ENCODE measurements around the gene KIAA1217. TPM values are rescaled to one million over a fixed set of nuclear protein-coding genes. Genes with fewer than 3 reads are reported as not detected.
A peak's percentile ranks its signal among the peaks of the same experiment; 100 is the strongest.

Gene KIAA1217
- total RNA-seq, 1 experiment from 2014 or later, result 171 TPM

DNA sequence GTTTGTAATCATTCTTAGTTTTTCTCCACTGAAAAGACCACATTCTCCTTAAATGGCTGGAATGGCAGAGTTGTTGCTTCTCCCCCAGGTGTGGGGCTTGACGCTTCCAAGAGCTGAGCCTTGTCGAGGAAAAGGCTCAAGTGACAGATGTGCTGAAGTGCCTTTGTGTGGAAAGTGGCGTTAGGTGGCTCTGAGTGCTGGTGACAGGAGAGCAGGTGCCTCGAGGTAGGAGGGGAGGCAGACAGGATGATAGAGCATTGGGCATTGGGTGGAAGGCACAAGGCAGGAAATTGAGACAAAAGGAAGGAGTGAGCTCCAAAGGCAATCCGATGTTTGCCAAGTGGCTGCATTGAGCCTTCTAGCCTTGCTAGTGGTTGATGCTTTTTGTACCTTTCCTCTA is 6.7 kb downstream of the KIAA1217 start:
- no peak for TF ChIP-seq CTCF (IDR thresholded peaks at IDR 0.05; ENCODE audit: insufficient read depth in 1 of 2, low read depth in 1 of 2, low read length in 1 of 2, severe bottlenecking in 1 of 2, unreplicated experiment in 1 of 2)
- H3K27me3 ChIP-seq (replicated peaks; ENCODE audit: control insufficient read depth, insufficient read depth, low read length), result no peaks in the 10 kb centered on the region
- H3K27me3 Mint-ChIP-seq (ENCODE audit: insufficient read depth, unreplicated experiment), result no peaks in the 10 kb centered on the region
- BruUV-seq (replicated peaks), result no TSS peak
- ChIA-PET POLR2A (interaction anchor here (1.0 kb wide), 1 partner anchor 13 kb away, joined by 4 read pairs; no protein-coding TSS in a partner anchor), CTCF (no interaction called here)
- H3K9me3 Mint-ChIP-seq (ENCODE audit: unreplicated experiment), result no peaks in the 10 kb centered on the region
- no peaks in the 10 kb centered on the region for H3K9me3 ChIP-seq
- peaks cover 36% of the 10 kb centered on the region for H3K36me3 Mint-ChIP-seq (ENCODE audit: insufficient read depth, unreplicated experiment)
- H3K27ac Mint-ChIP-seq (ENCODE audit: unreplicated experiment), result peak overlapping the region; percentile 58
- peaks cover 50% of the 10 kb centered on the region for H3K4me1 Mint-ChIP-seq (ENCODE audit: low read depth, unreplicated experiment)
- H3K36me3 ChIP-seq (ENCODE audit: control insufficient read depth, insufficient read depth, low read length), result peaks cover 4% of the 10 kb centered on the region; the same call in 1 of the 2 replicates
- no peak for DNase-seq
- H3K4me3 ChIP-seq (ENCODE audit: low read depth, low read length), result no peak overlapping the region
- no peak overlapping the region for H3K4me3 Mint-ChIP-seq (ENCODE audit: unreplicated experiment)
- peaks cover 36% of the 10 kb centered on the region for H3K4me1 ChIP-seq
- intact Hi-C loops (cut with micrococcal nuclease; ENCODE audit: unreplicated experiment), result no loop called here

DNA sequence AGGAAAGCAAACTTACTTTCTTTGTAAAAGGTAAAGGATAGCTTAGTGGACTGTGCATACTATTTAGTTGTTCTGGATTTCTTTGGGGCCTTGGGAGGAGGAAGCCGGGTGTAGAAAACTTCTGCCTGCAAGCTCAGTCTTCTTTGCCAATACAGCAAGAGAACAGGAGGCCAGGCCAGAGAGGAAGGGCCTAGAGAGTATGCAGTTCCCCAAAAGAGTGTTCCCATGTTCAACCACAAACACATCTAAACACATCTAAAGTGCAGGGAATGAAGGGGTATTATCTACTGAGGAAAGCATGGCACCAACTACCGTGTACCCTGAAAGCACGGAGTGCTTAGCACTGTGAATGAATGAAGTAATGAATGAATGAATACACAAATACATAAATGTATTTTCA is 11.0 kb downstream of the KIAA1217 start:
- no peak for DNase-seq
- H3K4me3 ChIP-seq (ENCODE audit: low read depth, low read length), result no peak overlapping the region
- H3K9me3 ChIP-seq, result no peaks in the 10 kb centered on the region
- BruUV-seq (replicated peaks), result TSS peak; percentile 17
- POLR2A ChIA-PET, result interaction anchor here (0.5 to 0.9 kb wide), 2 partner anchors 11 kb away, joined by 3 read pairs; partner anchors contain the start of gene KIAA1217
- no peaks in the 10 kb centered on the region for H3K27me3 Mint-ChIP-seq (ENCODE audit: insufficient read depth, unreplicated experiment)
- H3K4me3 Mint-ChIP-seq (ENCODE audit: unreplicated experiment), result no peak overlapping the region
- peaks cover 64% of the 10 kb centered on the region for H3K36me3 Mint-ChIP-seq (ENCODE audit: insufficient read depth, unreplicated experiment)
- H3K36me3 ChIP-seq (ENCODE audit: control insufficient read depth, insufficient read depth, low read length), result no peaks in the 10 kb centered on the region; the same call in none of the 2 replicates
- no peak for TF ChIP-seq CTCF (IDR thresholded peaks at IDR 0.05; ENCODE audit: insufficient read depth in 1 of 2, low read depth in 1 of 2, low read length in 1 of 2, severe bottlenecking in 1 of 2, unreplicated experiment in 1 of 2)
- H3K4me1 Mint-ChIP-seq (ENCODE audit: low read depth, unreplicated experiment), result peaks cover 29% of the 10 kb centered on the region
- no peak overlapping the region for H3K27ac Mint-ChIP-seq (ENCODE audit: unreplicated experiment)
- H3K4me1 ChIP-seq, result peaks cover 23% of the 10 kb centered on the region
- CTCF ChIA-PET, result no interaction called here
- H3K27me3 ChIP-seq (replicated peaks; ENCODE audit: control insufficient read depth, insufficient read depth, low read length), result no peaks in the 10 kb centered on the region
- H3K9me3 Mint-ChIP-seq (ENCODE audit: unreplicated experiment), result no peaks in the 10 kb centered on the region
- intact Hi-C loops (cut with micrococcal nuclease; ENCODE audit: unreplicated experiment), result no loop called here

DNA sequence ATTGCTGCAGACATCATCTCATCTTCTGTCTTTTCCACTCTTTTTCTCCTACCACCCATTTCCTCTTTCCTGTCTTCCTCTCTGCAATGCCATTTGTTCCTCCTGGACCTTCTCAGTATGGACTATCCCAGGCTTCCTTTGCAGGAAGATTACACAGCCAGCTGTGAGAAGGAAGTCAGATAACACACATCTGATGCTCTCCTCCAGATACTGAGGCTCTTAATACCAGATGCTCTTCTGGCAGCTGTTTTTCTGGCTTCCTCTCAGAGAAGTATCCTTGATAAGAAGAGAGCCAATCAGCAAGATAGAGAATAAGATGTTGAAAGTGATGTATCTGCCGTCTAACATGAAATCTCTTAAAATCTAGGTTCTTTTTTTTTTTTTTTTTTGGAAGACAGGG is 14.4 kb downstream of the KIAA1217 start:
- intact Hi-C loops (cut with micrococcal nuclease; ENCODE audit: unreplicated experiment), result loop anchor here (1.0 to 2.0 kb wide), 4 partner anchors 15 to 137 kb away; no protein-coding TSS in a partner anchor
- TF ChIP-seq CTCF (IDR thresholded peaks at IDR 0.05; ENCODE audit: insufficient read depth in 1 of 2, low read depth in 1 of 2, low read length in 1 of 2, severe bottlenecking in 1 of 2, unreplicated experiment in 1 of 2), result no peak
- Mint-ChIP-seq H3K4me3 (ENCODE audit: unreplicated experiment) (no peak overlapping the region), H3K36me3 (ENCODE audit: insufficient read depth, unreplicated experiment) (peaks cover 81% of the 10 kb centered on the region), H3K27ac (ENCODE audit: unreplicated experiment) (no peak overlapping the region), H3K27me3 (ENCODE audit: insufficient read depth, unreplicated experiment) (no peaks in the 10 kb centered on the region), H3K4me1 (ENCODE audit: low read depth, unreplicated experiment) (peaks cover 17% of the 10 kb centered on the region), H3K9me3 (ENCODE audit: unreplicated experiment) (no peaks in the 10 kb centered on the region)
- CTCF ChIA-PET, result no interaction called here
- no peak for DNase-seq
- no peaks in the 10 kb centered on the region; the same call in none of the 2 replicates for H3K36me3 ChIP-seq (ENCODE audit: control insufficient read depth, insufficient read depth, low read length)
- POLR2A ChIA-PET, result no interaction called here
- H3K27me3 ChIP-seq (replicated peaks; ENCODE audit: control insufficient read depth, insufficient read depth, low read length), result no peaks in the 10 kb centered on the region
- peaks cover 16% of the 10 kb centered on the region; the same call in 1 of the 2 replicates for H3K4me1 ChIP-seq
- H3K9me3 ChIP-seq, result no peaks in the 10 kb centered on the region
- BruUV-seq (replicated peaks), result no TSS peak
- no peak overlapping the region for H3K4me3 ChIP-seq (ENCODE audit: low read depth, low read length)

Data from Caco-2 (cell line).